Lung (tissue), 12 donors: ENCODE data around the gene SPATA3. TPM values are rescaled to one million over a fixed set of nuclear protein-coding genes. Genes with fewer than 3 reads are reported as not detected.

Source experiments
- ATAC-seq: fragments of 200-7000 bp; cut with Tn5 transposase; one replicate; pipeline ENCODE4 v1.9.1; 2020; ENCODE audit warnings: moderate number of reproducible peaks; ENCODE audit not compliant: insufficient read depth, low FRiP score
- DNase-seq, 3 donors: peaks; one replicate each; pipeline ENCODE4 v3.0.0-alpha.2; 2013 to 2017
- H3K27ac ChIP-seq, 2 donors: one replicate each; pipeline ENCODE4 v1.5.1; 2013; ENCODE audit warnings: mild to moderate bottlenecking in 2 of 2, moderate library complexity in 2 of 2, control low read depth in 1 of 2, inconsistent platforms in 1 of 2, low read depth in 1 of 2, low read length in 1 of 2
- H3K27me3 ChIP-seq, 3 donors: one replicate each; pipeline ENCODE4 v1.5.1; 2013; ENCODE audit warnings: low read length in 2 of 3; ENCODE audit not compliant: control insufficient read depth in 3 of 3, insufficient read depth in 3 of 3
- H3K36me3 ChIP-seq, 4 donors: one replicate each; pipeline ENCODE4 v1.5.1; 2013; ENCODE audit warnings: low read length in 4 of 4, mild to moderate bottlenecking in 1 of 4, moderate library complexity in 1 of 4; ENCODE audit not compliant: control insufficient read depth in 4 of 4, insufficient read depth in 4 of 4
- H3K4me1 ChIP-seq, 5 donors: one replicate each; pipeline ENCODE4 v1.5.1; 2013; ENCODE audit warnings: low read length in 5 of 5, mild to moderate bottlenecking in 2 of 5, moderate library complexity in 1 of 5; ENCODE audit not compliant: control insufficient read depth in 5 of 5, insufficient read depth in 5 of 5
- H3K4me3 ChIP-seq: one replicate; pipeline ENCODE4 v1.5.1; 2013; ENCODE audit warnings: mild to moderate bottlenecking, control low read depth, moderate library complexity
- H3K9ac ChIP-seq, 2 donors: one replicate each; pipeline ENCODE4 v1.5.1; 2013; ENCODE audit warnings: low read length in 2 of 2, control low read depth in 1 of 2; ENCODE audit not compliant: insufficient read depth in 1 of 2
- H3K9me3 ChIP-seq, 4 donors: one replicate each; pipeline ENCODE4 v1.5.1; 2013; ENCODE audit warnings: low read length in 3 of 4, mild to moderate bottlenecking in 1 of 4, moderate library complexity in 1 of 4; ENCODE audit not compliant: control insufficient read depth in 4 of 4, insufficient read depth in 3 of 4
- WGBS, 2 donors: extraction: QIAGEN DNeasy Blood & Tissue Kit; methylation state at CpG; one replicate each; pipeline ENCODE4 v1.1.7; 2013; 5-methylcytosine and 5-hydroxymethylcytosine counted together
- polyA plus RNA-seq, 2 donors: library from polyadenylated mRNA; stranded (reverse); fragments of 200-250 nt; gene quantifications; one replicate each; pipeline ENCODE4 v1.2.1, GENCODE V29; 2013
- total RNA-seq, 2 donors: library from RNA; depleted of rRNA in 1 of 2; stranded (reverse); fragments of >200 nt in 1 of 2; gene quantifications; one replicate each; pipeline ENCODE4 v1.2.1, GENCODE V29; 2014 to 2021
- TF ChIP-seq, protein P1 (sequence below): IDR thresholded peaks from 2 replicates; pipeline ENCODE4 v1.5.1; 2012; ENCODE audit warnings: mild to moderate bottlenecking; ENCODE audit errors: control extremely low read depth, extremely low read depth
- donor health status: control.
- donor health status: control.
- donor health status: Bipolar disorder and iron deficiency.
- donor health status: healthy.
- donor health status: DM: yes; HTN: yes; CAD: no.

Gene SPATA3
- total and polyA plus RNA-seq, 4 donors: not detected

DNA sequence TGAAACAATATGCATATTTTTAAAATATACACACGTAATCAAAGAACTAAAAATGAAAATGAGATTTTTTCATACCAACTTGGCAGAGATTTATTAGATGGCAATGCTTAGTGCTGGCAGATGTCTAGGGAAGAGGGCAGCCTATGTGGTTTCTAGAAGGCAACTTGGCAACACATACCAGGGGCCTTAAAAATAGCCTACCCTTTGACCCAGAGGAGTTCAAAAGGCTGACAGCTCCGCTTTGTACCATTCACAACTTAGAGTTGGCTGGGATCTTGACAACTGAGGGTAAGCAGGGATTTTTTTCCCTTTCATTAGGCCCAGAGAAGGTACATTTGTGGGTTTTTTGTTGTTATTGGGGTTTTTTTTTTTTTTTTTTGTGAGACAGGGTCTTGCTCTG is 44.5 kb upstream of the SPATA3 start:
- Histone ChIP-seq H3K4me1 (peaks cover 0 to 3% (median 0%) of the 10 kb centered on the region in 5 donors), H3K27ac (no peak overlapping the region), H3K4me3 (no peak overlapping the region), H3K9me3 (peaks cover 0 to 5% (median 1%) of the 10 kb centered on the region in 4 donors), H3K27me3 (no peaks in the 10 kb centered on the region), H3K36me3 (no peaks in the 10 kb centered on the region), H3K9ac (no peak overlapping the region)
- TF ChIP-seq, protein P1, sequence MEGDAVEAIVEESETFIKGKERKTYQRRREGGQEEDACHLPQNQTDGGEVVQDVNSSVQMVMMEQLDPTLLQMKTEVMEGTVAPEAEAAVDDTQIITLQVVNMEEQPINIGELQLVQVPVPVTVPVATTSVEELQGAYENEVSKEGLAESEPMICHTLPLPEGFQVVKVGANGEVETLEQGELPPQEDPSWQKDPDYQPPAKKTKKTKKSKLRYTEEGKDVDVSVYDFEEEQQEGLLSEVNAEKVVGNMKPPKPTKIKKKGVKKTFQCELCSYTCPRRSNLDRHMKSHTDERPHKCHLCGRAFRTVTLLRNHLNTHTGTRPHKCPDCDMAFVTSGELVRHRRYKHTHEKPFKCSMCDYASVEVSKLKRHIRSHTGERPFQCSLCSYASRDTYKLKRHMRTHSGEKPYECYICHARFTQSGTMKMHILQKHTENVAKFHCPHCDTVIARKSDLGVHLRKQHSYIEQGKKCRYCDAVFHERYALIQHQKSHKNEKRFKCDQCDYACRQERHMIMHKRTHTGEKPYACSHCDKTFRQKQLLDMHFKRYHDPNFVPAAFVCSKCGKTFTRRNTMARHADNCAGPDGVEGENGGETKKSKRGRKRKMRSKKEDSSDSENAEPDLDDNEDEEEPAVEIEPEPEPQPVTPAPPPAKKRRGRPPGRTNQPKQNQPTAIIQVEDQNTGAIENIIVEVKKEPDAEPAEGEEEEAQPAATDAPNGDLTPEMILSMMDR: no peak
- ATAC-seq (no peak), DNase-seq (peak in 1 of 3 donors; percentile 26)
- 81 to 86% methylated on average over 2 of the region's 2 CpGs for WGBS, 2 donors

DNA sequence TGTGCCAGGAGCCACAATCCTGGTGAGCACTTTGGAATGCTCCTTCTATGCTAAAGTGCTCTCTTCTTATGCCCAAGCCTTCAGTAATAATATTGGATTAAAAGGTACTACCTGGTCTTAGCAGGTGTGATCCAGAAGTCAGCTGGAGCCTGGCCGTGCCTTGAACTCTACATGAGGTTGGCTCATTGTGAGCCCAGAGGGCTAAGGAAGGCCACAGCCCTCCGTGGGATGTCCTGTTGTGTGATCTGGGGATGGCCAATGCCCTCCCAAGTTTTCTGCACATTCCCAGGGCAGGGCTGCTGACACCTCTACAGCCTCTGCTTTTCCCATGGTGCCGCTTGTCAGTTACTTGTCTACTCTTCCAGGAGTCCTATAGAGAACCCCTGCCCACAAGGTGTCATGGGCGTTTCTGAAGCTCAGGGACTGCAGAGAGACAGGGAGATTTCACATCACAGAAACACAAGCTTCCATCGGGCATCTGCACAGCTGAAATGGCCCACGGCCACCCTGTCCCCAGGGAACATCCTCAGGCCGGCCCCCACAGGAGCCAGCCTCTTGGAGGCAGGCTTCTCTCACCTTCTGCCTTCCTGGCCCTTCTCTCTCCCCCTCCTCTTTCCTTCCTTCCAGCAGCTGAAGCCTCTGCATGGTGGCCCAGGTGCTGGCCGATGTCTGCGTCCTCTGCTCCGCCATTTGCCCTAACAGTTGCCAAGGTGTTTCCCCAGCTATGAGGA is 43.5 kb upstream of the SPATA3 start:
- Histone ChIP-seq H3K9me3 (peaks cover 0 to 5% (median 1%) of the 10 kb centered on the region in 4 donors), H3K36me3 (no peaks in the 10 kb centered on the region), H3K9ac (no peak overlapping the region), H3K4me1 (peaks cover 0 to 3% (median 0%) of the 10 kb centered on the region in 5 donors), H3K27ac (no peak overlapping the region), H3K4me3 (no peak overlapping the region), H3K27me3 (peaks cover 0 to 7% (median 0%) of the 10 kb centered on the region in 3 donors)
- ATAC-seq (no peak), DNase-seq (no peak)
- WGBS, 2 donors: 92 to 93% methylated on average over 10 of the region's 10 CpGs
- TF ChIP-seq, protein P1: no peak

DNA sequence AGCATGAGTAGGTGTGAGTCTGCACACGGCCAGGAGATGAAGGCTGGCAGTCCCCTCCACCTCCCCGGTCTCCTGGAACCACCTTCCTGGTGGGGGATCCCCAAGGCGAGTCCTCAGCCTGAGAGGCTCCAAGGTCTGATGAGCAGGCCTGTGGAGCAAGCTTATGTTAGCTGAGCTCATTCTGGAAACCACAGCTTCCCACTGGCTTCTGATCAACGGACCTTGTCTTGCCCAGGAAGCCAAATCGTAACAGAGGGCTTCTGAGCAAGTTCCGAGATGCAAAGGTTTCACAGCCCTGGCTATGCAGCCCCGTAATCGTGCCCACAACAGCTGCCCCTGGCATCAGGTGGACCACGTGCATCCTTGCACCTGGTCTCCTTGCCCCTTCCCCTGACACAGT is 42.1 kb upstream of the SPATA3 start:
- H3K9me3 ChIP-seq: peaks cover 0 to 5% (median 1%) of the 10 kb centered on the region in 4 donors
- 33 to 63% methylated on average over 9 of the region's 9 CpGs for WGBS, 2 donors
- H3K27ac ChIP-seq: no peak overlapping the region
- H3K27me3 ChIP-seq: peaks cover 0 to 19% (median 12%) of the 10 kb centered on the region in 3 donors
- H3K36me3 ChIP-seq: no peaks in the 10 kb centered on the region
- ATAC-seq (no peak), DNase-seq (no peak)
- TF ChIP-seq, protein P1: no peak
- H3K4me3 ChIP-seq: no peak overlapping the region
- H3K9ac ChIP-seq: no peak overlapping the region
- H3K4me1 ChIP-seq: peaks cover 0 to 3% (median 0%) of the 10 kb centered on the region in 5 donors
